GM19463 (cell line): ENCODE data around the gene TEDC2.

Source experiments
- ATAC-seq: cut with Tn5 transposase; IDR thresholded peaks from one replicate; pipeline ENCODE4 v1.9.1; 2021; ENCODE audit warnings: mild to moderate bottlenecking, moderate library complexity; ENCODE audit not compliant: unreplicated experiment

TEDC2 gene

GRCh38 chr16:2490190-2491105, 30.5 kb downstream of the TEDC2 start:
- ATAC-seq = no peak

GRCh38 chr16:2492292-2492691, 32.4 kb downstream of the TEDC2 start:
- ATAC-seq = no peak

- no peak for ATAC-seq
Measured at GRCh38 chr16:2493605-2494004, 33.7 kb downstream of the TEDC2 start.

GRCh38 chr16:2494616-2495015, 34.7 kb downstream of the TEDC2 start:
- no peak for ATAC-seq

- no peak for ATAC-seq
Measured at GRCh38 chr16:2495041-2495440, 35.1 kb downstream of the TEDC2 start.

GRCh38 chr16:2496223-2497115, 36.6 kb downstream of the TEDC2 start:
- no peak for ATAC-seq

- no peak for ATAC-seq
Measured at GRCh38 chr16:2497116-2497630, 37.3 kb downstream of the TEDC2 start.

- ATAC-seq = no peak
Measured at GRCh38 chr16:2497695-2498484, 38.0 kb downstream of the TEDC2 start.

GRCh38 chr16:2498531-2499253, 38.8 kb downstream of the TEDC2 start:
- no peak for ATAC-seq

- ATAC-seq = no peak
Measured at GRCh38 chr16:2499454-2499853, 39.5 kb downstream of the TEDC2 start.

GRCh38 chr16:2499890-2500429, 40.1 kb downstream of the TEDC2 start:
- no peak for ATAC-seq

GRCh38 chr16:2500430-2500917, 40.6 kb downstream of the TEDC2 start:
- no peak for ATAC-seq

GRCh38 chr16:2500918-2501750, 41.2 kb downstream of the TEDC2 start:
- ATAC-seq = peak; percentile 57

GRCh38 chr16:2501946-2502895, 42.3 kb downstream of the TEDC2 start:
- ATAC-seq = no peak

- ATAC-seq = no peak
Measured at GRCh38 chr16:2505695-2506094, 45.8 kb downstream of the TEDC2 start.

- peak; percentile 52 for ATAC-seq
Measured at GRCh38 chr16:2507052-2507659, 47.2 kb downstream of the TEDC2 start.

- peak; percentile 12 for ATAC-seq
Measured at GRCh38 chr16:2507665-2508064, 47.8 kb downstream of the TEDC2 start.
